ENCODE data around the gene CIC. TPM values are rescaled to one million over a fixed set of nuclear protein-coding genes. Genes with fewer than 3 reads are reported as not detected.

CIC gene
- total and polyA plus RNA-seq, 2 of the 13 experiments (the other 11 are each of a cell fraction or from before 2014, with no cell fraction given): 5.9 to 8.0 TPM

GRCh38 chr19:42219812-42220750 lies 49.0 kb upstream of the CIC start, which contains the start of gene ZNF526 (continued):
- TF ChIP-seq ZBTB7A (CRISPR knock-in tag; IDR thresholded peaks at IDR 0.05) (peak; percentile 96), PAXIP1 (CRISPR knock-in tag; conservative IDR thresholded peaks at IDR 0.05) (0 out of 2 replicates have a peak, but pooled peaks have one; percentile 19), EED (CRISPR knock-in tag; IDR thresholded peaks at IDR 0.05) (no peak), FOXK2 (IDR thresholded peaks at IDR 0.05) (peak; percentile 77; the same call in 1 of the 2 replicates), YY1 (IDR thresholded peaks at IDR 0.05; ENCODE audit: insufficient read depth, insufficient replicate concordance, low read depth, low read length) (peak; percentile 54), ZNF784 (CRISPR knock-in tag; IDR thresholded peaks at IDR 0.05; ENCODE audit: borderline replicate concordance) (peak; percentile 29; the same call in 1 of the 2 replicates), ZFP41 (CRISPR knock-in tag; IDR thresholded peaks at IDR 0.05; ENCODE audit: borderline replicate concordance) (no peak), ZNF33B (CRISPR knock-in tag; IDR thresholded peaks at IDR 0.05) (0 out of 2 replicates have a peak, but pooled peaks have one; percentile 68), CEBPB (IDR thresholded peaks at IDR 0.05; ENCODE audit: borderline replicate concordance, low read depth, low read length) (peak; percentile 64; the same call in 1 of the 2 replicates), MAZ (IDR thresholded peaks at IDR 0.05; ENCODE audit: borderline replicate concordance, low read depth, low read length) (peak; percentile 48; the same call in 1 of the 2 replicates), MAZ (CRISPR knock-in tag; IDR thresholded peaks at IDR 0.05; ENCODE audit: low read depth) (peak; percentile 86), TFDP2 (CRISPR knock-in tag; IDR thresholded peaks at IDR 0.05) (peak; percentile 38; the same call in 1 of the 2 replicates), ZGPAT (CRISPR knock-in tag; IDR thresholded peaks at IDR 0.05) (peak; percentile 70), MXD4 (CRISPR knock-in tag; IDR thresholded peaks at IDR 0.05) (peak; percentile 89), ATF2 (CRISPR knock-in tag; IDR thresholded peaks at IDR 0.05) (peak; percentile 61; the same call in 1 of the 2 replicates), ZNF749 (CRISPR knock-in tag; IDR thresholded peaks at IDR 0.05; ENCODE audit: borderline replicate concordance) (no peak), REPIN1 (CRISPR knock-in tag; IDR thresholded peaks at IDR 0.05; ENCODE audit: borderline replicate concordance, low read depth) (peak; percentile 36; the same call in 1 of the 2 replicates)
